ELF-1 (cell line): ENCODE data around the gene PIERCE2.
"Not testable (repeated sequence)": the region's sequence is repeated elsewhere in the genome, so short reads cannot be mapped to it uniquely, and the experiment has no call there.

ENCODE experiments used
- DNase-seq: peaks from one replicate; pipeline ENCODE4 v3.0.0-alpha.2; 2016; ENCODE audit warnings: low read depth, low spot score

The PIERCE2 gene

DNA sequence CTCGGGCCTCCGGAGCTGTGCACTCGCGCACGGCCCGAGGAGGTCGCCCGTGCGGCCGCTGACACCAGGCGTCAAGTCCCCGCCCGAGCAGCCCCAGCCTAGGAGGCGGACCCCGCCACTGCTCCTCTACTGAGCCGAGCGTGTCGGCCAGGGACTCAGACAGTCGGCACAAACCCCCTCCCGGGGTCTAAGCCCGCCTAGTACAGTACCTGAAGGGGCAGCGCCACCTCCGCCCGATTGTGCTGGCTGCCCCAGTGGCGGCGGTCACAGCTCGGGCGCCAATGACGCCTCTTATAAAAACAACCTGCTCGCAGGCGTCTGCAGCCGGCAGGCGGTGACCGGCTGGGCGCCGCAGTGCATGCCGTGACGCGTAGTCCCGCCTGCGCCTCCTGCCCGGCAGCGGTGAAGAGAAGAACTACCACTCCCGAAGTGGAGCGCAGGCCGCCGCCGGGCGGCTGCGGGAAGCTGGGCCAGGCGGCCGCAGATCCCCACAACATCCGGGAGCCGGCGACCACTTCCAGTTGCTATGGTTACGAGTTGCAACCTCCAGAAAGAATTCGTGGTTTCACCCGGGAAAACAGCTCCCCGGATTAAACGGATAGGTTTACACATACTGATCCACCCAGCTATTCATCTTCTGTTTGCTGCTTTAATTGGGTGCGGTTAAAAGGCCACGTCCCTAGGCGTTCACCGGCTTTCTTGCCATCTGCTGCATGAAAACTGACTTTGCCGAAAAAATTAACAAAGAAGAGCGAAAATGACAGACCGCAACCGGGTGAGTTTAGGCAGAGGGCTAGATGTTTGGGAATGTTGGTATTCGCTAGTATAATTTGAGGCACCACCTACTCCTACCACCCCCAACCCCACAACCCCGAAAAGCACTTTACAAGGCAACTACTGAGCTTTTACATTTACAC, at the start of gene PIERCE2, which contains the start of gene CCPG1:
Gene PIERCE2, plus strand, starts transcription at position 484 of the 917 bp plus-strand sequence. Its CDS starts 274 bp downstream, at position 758.
Gene CCPG1, minus strand, starts transcription at position 348 of the 917 bp plus-strand sequence. CDS start 18,935 bp downstream, outside the sequence.
- peak; percentile 99 for DNase-seq

GRCh38 chr15:55360256-55360655, 48.0 kb upstream of the PIERCE2 start:
- DNase-seq: no peak

DNA sequence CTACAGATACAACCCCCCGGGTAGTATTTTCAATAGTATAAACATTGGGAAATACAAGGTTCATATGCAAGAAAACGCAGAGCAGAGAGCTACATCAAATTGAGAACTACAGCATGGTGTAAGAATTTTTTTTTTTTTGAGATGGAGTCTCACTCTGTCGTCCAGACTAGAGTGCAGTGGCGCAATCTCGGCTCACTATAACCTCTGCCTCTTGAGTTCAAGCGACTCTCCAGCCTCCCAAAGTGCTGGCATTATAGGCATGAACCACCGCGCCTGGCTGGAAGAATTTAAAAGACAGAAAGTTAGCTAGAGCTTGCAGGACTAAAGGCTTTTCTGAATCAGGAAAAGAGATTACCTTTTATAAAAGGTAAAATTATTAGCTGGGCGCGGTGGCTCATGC, 47.2 kb upstream of the PIERCE2 start:
- DNase-seq: no peak

- DNase-seq: no peak
These were observed 45.7 kb upstream of the PIERCE2 start for GRCh38 chr15:55362641-55363040.

- no peak for DNase-seq
These were observed 41.3 kb upstream of the PIERCE2 start for GRCh38 chr15:55366981-55367380.

DNA sequence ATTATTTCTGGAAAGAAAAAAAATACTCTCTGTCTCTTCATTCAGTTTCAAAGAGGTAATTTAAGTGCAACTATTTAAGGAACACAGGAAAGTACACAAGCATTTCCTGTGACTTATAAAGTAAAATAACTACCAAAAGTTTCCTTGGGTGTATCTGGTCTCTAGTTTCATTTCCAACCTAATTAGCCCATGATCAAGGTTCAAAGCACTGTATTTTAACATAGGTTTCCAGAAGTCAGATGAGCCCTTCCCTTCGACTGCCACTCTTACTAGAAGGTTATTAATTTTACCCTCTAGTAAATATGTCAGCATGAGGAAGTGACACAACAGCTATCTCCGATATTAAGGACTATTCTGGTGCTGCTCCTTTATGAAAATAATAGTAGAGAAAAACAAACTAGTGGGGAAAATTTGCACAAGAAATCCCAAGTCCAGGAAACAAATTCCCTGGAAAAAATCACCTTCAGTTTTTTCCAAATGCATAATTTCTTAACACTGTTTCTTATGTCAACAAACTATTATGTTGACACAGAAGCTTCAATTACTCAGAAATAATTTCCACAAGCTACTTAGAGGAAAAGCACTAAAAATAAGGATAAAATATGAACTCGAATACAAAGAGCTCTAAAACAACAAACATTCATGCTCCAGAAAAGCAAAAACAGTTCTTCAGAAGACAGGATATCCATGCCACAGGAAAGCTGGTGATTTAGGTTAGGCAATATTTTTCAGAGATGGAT, 35.4 kb upstream of the PIERCE2 start:
- no peak for DNase-seq

DNA sequence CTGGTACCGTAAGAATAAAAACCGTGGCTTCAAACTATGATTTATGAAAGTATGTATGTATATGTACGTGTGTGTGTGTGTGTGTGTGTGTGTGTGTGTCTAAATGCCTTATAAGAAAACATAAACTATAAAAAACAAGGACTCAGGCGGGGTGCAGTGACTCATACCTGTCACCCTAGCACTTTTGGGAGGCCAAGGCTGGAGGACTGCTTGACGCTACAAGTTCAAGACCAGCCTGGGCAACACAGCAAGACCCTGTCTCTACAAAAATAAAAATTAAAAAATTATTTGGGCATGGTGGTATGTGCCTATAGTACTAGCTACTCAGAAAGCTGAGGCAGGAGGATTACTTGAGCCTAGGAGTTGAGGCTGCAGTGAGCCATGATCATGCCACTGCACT, 29.2 kb upstream of the PIERCE2 start:
- no peak for DNase-seq

DNA sequence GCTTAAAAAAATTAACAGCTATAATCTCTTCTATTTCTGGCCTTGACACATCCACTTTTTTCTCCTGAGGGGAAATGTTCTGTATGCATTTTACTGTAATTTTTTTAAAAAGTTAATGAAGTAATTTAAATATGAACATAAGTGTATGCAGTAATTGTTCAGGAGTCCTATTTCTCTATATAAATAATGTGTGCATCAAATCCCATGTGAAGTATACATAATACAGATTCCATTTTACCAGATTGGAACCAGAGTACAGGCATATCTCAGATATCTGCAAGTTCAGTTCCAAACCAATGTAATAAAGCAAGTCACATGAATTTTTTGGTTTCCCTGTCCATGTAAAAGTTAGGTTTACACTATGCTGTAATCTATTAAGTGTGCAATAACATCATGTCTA, 26.7 kb upstream of the PIERCE2 start:
- DNase-seq: no peak

DNA sequence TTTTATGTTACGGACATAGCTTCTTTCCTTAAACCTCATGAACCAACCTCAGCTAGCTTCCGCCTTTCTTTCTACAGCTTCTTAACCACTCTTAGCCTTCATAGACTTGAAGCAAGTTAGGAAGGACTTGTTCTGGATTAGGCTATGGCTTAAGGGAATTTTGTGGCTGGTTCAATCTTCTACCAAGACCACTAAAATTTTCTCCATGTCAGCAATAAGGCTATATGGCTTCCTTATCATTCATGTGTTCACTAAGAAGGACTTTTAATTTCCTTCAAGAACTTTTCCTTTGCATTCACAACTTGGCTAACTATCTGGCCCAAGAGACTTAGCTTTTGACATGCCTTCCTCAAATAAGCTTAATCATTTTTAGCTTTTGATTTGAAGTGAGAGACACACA, 24.6 kb upstream of the PIERCE2 start:
- DNase-seq: no peak

DNA sequence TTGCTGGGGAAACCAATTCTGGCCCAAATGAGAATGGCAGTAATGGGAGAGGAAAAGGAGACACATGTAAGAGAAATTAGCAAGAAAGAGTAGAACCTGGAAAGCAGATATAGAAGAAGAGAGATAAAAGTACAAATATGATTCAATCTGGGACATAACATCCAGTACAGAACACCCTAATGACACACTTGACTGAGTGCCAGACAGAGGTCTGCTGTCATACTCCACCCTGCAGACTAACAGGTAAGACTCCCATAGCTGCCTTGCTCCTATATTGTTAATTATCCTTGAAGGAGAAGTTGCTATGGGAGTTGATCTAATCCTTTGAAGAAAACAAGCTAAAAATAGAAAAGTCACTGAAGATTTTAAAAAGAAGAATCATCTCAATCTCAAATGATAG, 21.3 kb upstream of the PIERCE2 start:
- DNase-seq: no peak

GRCh38 chr15:55389264-55389607, 19.1 kb upstream of the PIERCE2 start:
- no peak for DNase-seq

DNA sequence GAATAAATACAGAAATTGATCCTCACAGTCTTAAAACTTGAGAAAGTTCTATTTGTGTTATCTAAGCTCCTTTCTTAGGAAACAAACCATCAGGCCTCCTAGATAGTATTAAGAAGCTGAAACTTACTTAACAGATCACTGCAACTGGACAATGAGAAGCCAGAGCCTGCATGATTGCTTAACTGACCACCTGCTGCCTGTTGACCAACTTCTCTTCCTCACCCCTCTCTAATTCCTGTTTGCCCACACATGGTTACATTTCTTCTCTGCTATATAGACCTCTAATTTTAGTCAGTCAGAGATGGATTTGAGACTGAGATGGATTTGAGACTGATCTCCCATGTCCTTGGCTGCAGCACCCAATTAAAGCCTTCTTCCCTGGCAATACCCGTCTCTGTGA, 13.6 kb upstream of the PIERCE2 start:
- DNase-seq: no peak

DNA sequence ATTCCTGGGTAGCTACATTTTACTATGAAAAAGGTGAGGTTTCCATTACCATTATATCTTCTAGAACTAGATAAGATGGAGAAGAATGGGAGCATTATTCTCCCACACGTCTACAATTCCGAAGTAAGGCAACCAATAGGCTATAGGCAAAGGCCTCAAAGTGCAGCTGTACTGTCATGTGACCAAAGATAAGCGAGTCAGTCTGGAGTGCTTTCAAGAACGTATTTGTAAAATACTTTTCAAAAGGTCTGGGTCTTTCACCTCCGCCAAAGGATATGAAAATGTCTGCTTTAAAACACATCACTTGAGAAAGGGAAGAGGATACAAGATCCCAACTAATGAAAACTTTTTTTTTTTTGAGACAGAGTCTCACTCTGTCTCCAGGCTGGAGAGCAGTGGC, 10.1 kb upstream of the PIERCE2 start:
- no peak for DNase-seq

DNA sequence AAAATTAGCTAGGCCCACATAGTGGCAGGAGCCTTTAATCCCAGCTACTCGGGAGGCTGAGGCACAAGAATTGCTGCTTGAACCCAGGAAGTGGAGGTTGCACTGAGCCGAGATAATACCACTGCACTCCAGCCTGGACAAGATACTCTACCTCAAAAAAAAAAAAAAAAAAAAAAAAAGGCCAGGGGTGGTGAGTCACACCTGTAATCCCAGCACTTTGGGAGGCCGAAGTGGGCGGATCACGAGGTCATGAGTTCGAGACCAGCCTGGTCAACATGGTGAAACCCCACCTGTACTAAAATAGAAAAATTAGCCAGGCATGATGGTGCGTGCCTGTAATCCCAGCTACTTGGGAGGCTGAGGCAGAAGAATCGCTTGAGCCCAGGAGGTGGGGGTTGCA, 8.2 kb upstream of the PIERCE2 start:
- DNase-seq: not testable (repeated sequence)

GRCh38 chr15:55401786-55402246, 6.5 kb upstream of the PIERCE2 start:
- no peak for DNase-seq

DNA sequence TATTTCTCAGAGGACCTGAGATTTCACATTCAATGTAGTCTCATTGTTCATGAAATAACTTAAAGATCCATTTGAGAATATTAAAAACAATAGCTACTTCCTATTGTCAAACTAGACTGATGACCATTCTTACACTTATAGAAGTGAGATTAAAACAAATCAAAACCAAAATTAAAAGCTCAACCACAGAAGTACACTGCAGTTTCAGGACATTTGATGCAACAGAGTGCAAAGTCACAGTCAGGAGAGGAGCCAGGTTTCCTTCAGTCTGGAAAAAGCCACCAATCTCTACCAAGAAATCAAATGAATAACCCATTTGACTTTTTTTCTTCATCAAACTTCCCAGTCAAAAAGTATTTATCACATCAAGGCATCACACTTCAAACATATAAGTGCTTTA, 5.6 kb upstream of the PIERCE2 start:
- no peak for DNase-seq

- DNase-seq: no peak
These were observed 4.8 kb upstream of the PIERCE2 start for GRCh38 chr15:55403531-55403930.

- DNase-seq: no peak
These were observed 740 bp upstream of the PIERCE2 start for GRCh38 chr15:55407498-55408011.

- DNase-seq: not testable (repeated sequence)
These were observed 681 bp downstream of the PIERCE2 start for GRCh38 chr15:55408976-55409375.

GRCh38 chr15:55417678-55418077, 9.4 kb downstream of the PIERCE2 start:
- DNase-seq: peak; percentile 62

- DNase-seq: no peak
These were observed 12.0 kb downstream of the PIERCE2 start for GRCh38 chr15:55420171-55420866.

GRCh38 chr15:55422089-55422488, 13.8 kb downstream of the PIERCE2 start:
- DNase-seq: no peak
